ENCODE measurements around the gene ZFC3H1. TPM values are rescaled to one million over a fixed set of nuclear protein-coding genes. Genes with fewer than 3 reads are reported as not detected.

Gene ZFC3H1
- total RNA-seq, 1 donor from 2014 or later, result 121 TPM

- intact Hi-C loops (cut with DNase I), result no loop called here
- TF ChIP-seq CTCF (IDR thresholded peaks at IDR 0.05), result no peak
- TF ChIP-seq POLR2A (IDR thresholded peaks at IDR 0.05), result no peak
- no peak for TF ChIP-seq POLR2AphosphoS5 (IDR thresholded peaks at IDR 0.05; ENCODE audit: insufficient read depth in 1 of 2, low read depth in 1 of 2)
Measured at GRCh38 chr12:71589478-71589881, 74.2 kb downstream of the ZFC3H1 start.

GRCh38 chr12:71587012-71587411, 76.6 kb downstream of the ZFC3H1 start:
- no peaks in the 10 kb centered on the region for H3K27me3 ChIP-seq
- no peak overlapping the region for H3K27ac ChIP-seq
- no peak overlapping the region for H3K4me3 ChIP-seq
- H3K36me3 ChIP-seq, result no peaks in the 10 kb centered on the region
- no peak for DNase-seq (ENCODE audit: extremely low spot score in 2 of 2)
- TF ChIP-seq POLR2AphosphoS5 (IDR thresholded peaks at IDR 0.05; ENCODE audit: insufficient read depth in 1 of 2, low read depth in 1 of 2), result no peak
- no peak for TF ChIP-seq CTCF (IDR thresholded peaks at IDR 0.05)
- TF ChIP-seq POLR2A (IDR thresholded peaks at IDR 0.05), result no peak
- intact Hi-C loops (cut with DNase I), result no loop called here
- no peaks in the 10 kb centered on the region for H3K4me1 ChIP-seq
- no peaks in the 10 kb centered on the region for H3K9me3 ChIP-seq

More at GRCh38 chr12:71589478-71589881, 74.2 kb downstream of the ZFC3H1 start:
- Histone ChIP-seq H3K27ac (no peak overlapping the region), H3K4me3 (no peak overlapping the region), H3K4me1 (no peaks in the 10 kb centered on the region), H3K27me3 (no peaks in the 10 kb centered on the region), H3K9me3 (no peaks in the 10 kb centered on the region), H3K36me3 (no peaks in the 10 kb centered on the region)
- DNase-seq (ENCODE audit: extremely low spot score in 2 of 2), result no peak

- no peak for DNase-seq (ENCODE audit: extremely low spot score in 2 of 2)
- H3K27ac ChIP-seq, result no peak overlapping the region
- H3K4me1 ChIP-seq, result no peaks in the 10 kb centered on the region
- no peaks in the 10 kb centered on the region for H3K9me3 ChIP-seq
- H3K4me3 ChIP-seq, result no peak overlapping the region
- H3K36me3 ChIP-seq, result no peaks in the 10 kb centered on the region
- intact Hi-C loops (cut with DNase I), result no loop called here
- no peaks in the 10 kb centered on the region for H3K27me3 ChIP-seq
- no peak for TF ChIP-seq POLR2AphosphoS5 (IDR thresholded peaks at IDR 0.05; ENCODE audit: insufficient read depth in 1 of 2, low read depth in 1 of 2)
Measured at GRCh38 chr12:71585218-71585617, 78.4 kb downstream of the ZFC3H1 start.

GRCh38 chr12:71584356-71584755, 79.3 kb downstream of the ZFC3H1 start:
- Histone ChIP-seq H3K4me1 (no peaks in the 10 kb centered on the region), H3K36me3 (no peaks in the 10 kb centered on the region), H3K27ac (no peak overlapping the region), H3K4me3 (no peak overlapping the region), H3K9me3 (no peaks in the 10 kb centered on the region), H3K27me3 (no peaks in the 10 kb centered on the region)
- DNase-seq (ENCODE audit: extremely low spot score in 2 of 2), result no peak
- TF ChIP-seq CTCF (IDR thresholded peaks at IDR 0.05) (no peak), POLR2AphosphoS5 (IDR thresholded peaks at IDR 0.05; ENCODE audit: insufficient read depth in 1 of 2, low read depth in 1 of 2) (no peak), POLR2A (IDR thresholded peaks at IDR 0.05) (no peak)
- intact Hi-C loops (cut with DNase I), result no loop called here

- H3K27me3 ChIP-seq, result no peaks in the 10 kb centered on the region
- no peaks in the 10 kb centered on the region for H3K9me3 ChIP-seq
- no peaks in the 10 kb centered on the region for H3K4me1 ChIP-seq
- no peaks in the 10 kb centered on the region for H3K36me3 ChIP-seq
- no peak for TF ChIP-seq POLR2AphosphoS5 (IDR thresholded peaks at IDR 0.05; ENCODE audit: insufficient read depth in 1 of 2, low read depth in 1 of 2)
- no peak for TF ChIP-seq CTCF (IDR thresholded peaks at IDR 0.05)
- TF ChIP-seq POLR2A (IDR thresholded peaks at IDR 0.05), result no peak
- no peak for DNase-seq (ENCODE audit: extremely low spot score in 2 of 2)
- no peak overlapping the region for H3K4me3 ChIP-seq
- H3K27ac ChIP-seq, result no peak overlapping the region
- intact Hi-C loops (cut with DNase I), result no loop called here
Measured at GRCh38 chr12:71582925-71583324, 80.7 kb downstream of the ZFC3H1 start.
